Spinal cord (tissue), 10 donors: ENCODE results near the gene TDP1. TPM values are rescaled to one million over a fixed set of nuclear protein-coding genes. Genes with fewer than 3 reads are reported as not detected.

Experiments
- DNase-seq, 6 donors: peaks; one replicate each; pipeline versions ENCODE4 v3.0.0 to v3.0.0-alpha.2; 2013 to 2015; ENCODE audit warnings: low spot score in 6 of 6, low read depth in 4 of 6
- H3K27ac ChIP-seq: one replicate; pipeline ENCODE4 v1.5.1; 2013; ENCODE audit warnings: low read depth, low read length, control low read depth
- H3K27me3 ChIP-seq: one replicate; pipeline ENCODE4 v1.6.1; 2013; ENCODE audit warnings: low read length; ENCODE audit not compliant: control insufficient read depth, insufficient read depth
- H3K36me3 ChIP-seq: one replicate; pipeline ENCODE4 v1.6.1; 2013; ENCODE audit warnings: low read length; ENCODE audit not compliant: control insufficient read depth, insufficient read depth
- H3K4me1 ChIP-seq: one replicate; pipeline ENCODE4 v1.6.1; 2013; ENCODE audit warnings: low read length; ENCODE audit not compliant: control insufficient read depth, insufficient read depth
- H3K4me3 ChIP-seq: one replicate; pipeline ENCODE4 v1.5.1; 2013; ENCODE audit warnings: low read depth, low read length, control low read depth
- H3K9me3 ChIP-seq: one replicate; pipeline ENCODE4 v1.6.1; 2013; ENCODE audit warnings: low read length; ENCODE audit not compliant: control insufficient read depth, insufficient read depth
- WGBS: methylation state at CpG from one replicate; pipeline ENCODE4 v1.1.5; 2013; ENCODE audit warnings: missing lambda C conversion rate; ENCODE audit not compliant: insufficient coverage; 5-methylcytosine and 5-hydroxymethylcytosine counted together
- polyA plus RNA-seq, 2 donors: library from polyadenylated mRNA; unstranded; fragments of 120-200 nt; gene quantifications; one replicate each; pipeline ENCODE4 v1.2.1, GENCODE V29; 2013; ENCODE audit not compliant: insufficient read length in 2 of 2
- total RNA-seq, 2 donors: library from RNA; depleted of rRNA in 1 of 2; stranded (reverse); fragments of 120-200 nt in 1 of 2; fragments of >200 nt in 1 of 2; gene quantifications; one replicate each; pipeline versions ENCODE4 v1.2.3 to v1.2.4, GENCODE V29; 2013 to 2014
- donor health status: healthy.

TDP1 gene
- total and polyA plus RNA-seq, 4 donors, result 16.5 to 24.5 (median 18.1) TPM

- no peak overlapping the region for H3K27ac ChIP-seq
- H3K4me3 ChIP-seq, result no peak overlapping the region
- H3K4me1 ChIP-seq, result peaks cover 24% of the 10 kb centered on the region
- H3K9me3 ChIP-seq, result no peaks in the 10 kb centered on the region
- no peak for DNase-seq
- peaks cover 7% of the 10 kb centered on the region for H3K36me3 ChIP-seq
- no peaks in the 10 kb centered on the region for H3K27me3 ChIP-seq
- 100% methylated on average over 1 of the region's 1 CpG for WGBS
These were observed 1.6 kb downstream of the TDP1 start for GRCh38 chr14:89957376-89957775.

DNA sequence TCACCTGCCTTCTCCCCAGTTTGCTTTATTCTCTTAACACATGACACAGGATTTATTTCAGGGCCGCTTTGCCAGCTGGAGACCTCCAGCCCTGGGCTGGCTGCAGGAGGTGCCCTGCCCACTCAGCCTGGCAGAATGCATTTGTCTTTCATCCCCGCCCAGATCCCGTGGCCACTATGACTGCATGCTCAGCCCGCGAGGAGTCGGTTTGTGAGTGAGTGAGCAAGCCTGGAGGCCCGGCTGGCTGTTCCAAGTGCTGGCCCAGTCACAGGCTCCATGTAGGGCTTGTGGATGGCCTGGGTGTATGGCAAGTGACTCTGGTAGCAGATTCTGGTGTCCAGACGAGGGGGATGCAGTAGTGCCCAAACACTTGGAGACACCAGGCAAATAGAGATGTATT is 2.1 kb downstream of the TDP1 start:
- Histone ChIP-seq H3K27me3 (no peaks in the 10 kb centered on the region), H3K27ac (no peak overlapping the region), H3K9me3 (no peaks in the 10 kb centered on the region), H3K4me3 (no peak overlapping the region), H3K4me1 (peaks cover 24% of the 10 kb centered on the region), H3K36me3 (peaks cover 7% of the 10 kb centered on the region)
- 95% methylated on average over 7 of the region's 8 CpGs for WGBS
- no peak for DNase-seq

DNA sequence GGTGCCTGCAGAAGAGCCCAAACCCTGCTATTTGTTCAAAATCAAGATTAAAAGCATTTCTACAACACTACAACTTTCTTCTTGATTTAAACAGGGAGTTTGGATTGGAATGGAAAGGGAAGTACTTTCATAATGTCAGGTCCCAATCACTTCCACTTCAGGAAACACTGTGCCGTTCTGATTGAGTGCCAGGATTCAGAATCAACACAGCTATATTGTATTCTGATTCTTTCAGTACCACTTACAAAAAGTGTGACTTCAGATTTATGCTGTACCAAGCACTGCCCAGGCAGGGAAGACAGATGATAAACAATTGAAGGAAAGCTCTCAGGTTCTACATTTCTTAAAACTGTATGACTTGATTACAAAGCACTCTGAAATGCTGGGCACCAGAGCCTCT is 3.2 kb downstream of the TDP1 start:
- Histone ChIP-seq H3K4me3 (no peak overlapping the region), H3K9me3 (no peaks in the 10 kb centered on the region), H3K27me3 (no peaks in the 10 kb centered on the region), H3K36me3 (peaks cover 10% of the 10 kb centered on the region), H3K27ac (no peak overlapping the region), H3K4me1 (peaks cover 24% of the 10 kb centered on the region)
- WGBS, result 80% methylated on average over 1 of the region's 1 CpG
- DNase-seq, result no peak

GRCh38 chr14:89959853-89960445 is 4.2 kb downstream of the TDP1 start:
- Histone ChIP-seq H3K27ac (no peak overlapping the region), H3K4me1 (peaks cover 20% of the 10 kb centered on the region), H3K27me3 (no peaks in the 10 kb centered on the region), H3K36me3 (peaks cover 10% of the 10 kb centered on the region), H3K4me3 (no peak overlapping the region), H3K9me3 (no peaks in the 10 kb centered on the region)
- DNase-seq, result no peak
- WGBS, result no CpG with 5 or more reads among the region's 3 CpGs

DNA sequence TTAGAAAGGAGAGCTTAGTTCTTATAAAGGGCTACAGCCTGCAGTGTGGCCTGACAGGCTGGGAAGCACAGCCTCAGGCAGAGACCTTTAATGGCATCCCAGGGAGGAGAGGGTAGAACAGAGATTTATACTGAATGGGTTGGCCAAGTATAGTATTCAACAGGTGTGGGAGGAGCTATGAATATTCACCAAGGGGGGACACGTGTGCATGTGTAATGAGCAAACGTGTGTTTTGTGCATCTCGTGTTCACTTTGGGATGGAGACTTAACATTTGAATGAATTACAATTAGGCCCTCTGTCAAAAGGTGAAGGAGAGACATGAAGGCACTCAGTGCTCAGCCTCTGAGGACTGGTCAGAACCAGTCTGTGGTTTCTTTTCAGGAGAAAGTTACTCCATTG is 5.2 kb downstream of the TDP1 start:
- peaks cover 10% of the 10 kb centered on the region for H3K36me3 ChIP-seq
- H3K4me1 ChIP-seq, result peaks cover 20% of the 10 kb centered on the region
- H3K4me3 ChIP-seq, result no peak overlapping the region
- H3K27ac ChIP-seq, result no peak overlapping the region
- no peak for DNase-seq
- H3K9me3 ChIP-seq, result no peaks in the 10 kb centered on the region
- 47% methylated on average over 3 of the region's 3 CpGs for WGBS
- no peaks in the 10 kb centered on the region for H3K27me3 ChIP-seq

DNA sequence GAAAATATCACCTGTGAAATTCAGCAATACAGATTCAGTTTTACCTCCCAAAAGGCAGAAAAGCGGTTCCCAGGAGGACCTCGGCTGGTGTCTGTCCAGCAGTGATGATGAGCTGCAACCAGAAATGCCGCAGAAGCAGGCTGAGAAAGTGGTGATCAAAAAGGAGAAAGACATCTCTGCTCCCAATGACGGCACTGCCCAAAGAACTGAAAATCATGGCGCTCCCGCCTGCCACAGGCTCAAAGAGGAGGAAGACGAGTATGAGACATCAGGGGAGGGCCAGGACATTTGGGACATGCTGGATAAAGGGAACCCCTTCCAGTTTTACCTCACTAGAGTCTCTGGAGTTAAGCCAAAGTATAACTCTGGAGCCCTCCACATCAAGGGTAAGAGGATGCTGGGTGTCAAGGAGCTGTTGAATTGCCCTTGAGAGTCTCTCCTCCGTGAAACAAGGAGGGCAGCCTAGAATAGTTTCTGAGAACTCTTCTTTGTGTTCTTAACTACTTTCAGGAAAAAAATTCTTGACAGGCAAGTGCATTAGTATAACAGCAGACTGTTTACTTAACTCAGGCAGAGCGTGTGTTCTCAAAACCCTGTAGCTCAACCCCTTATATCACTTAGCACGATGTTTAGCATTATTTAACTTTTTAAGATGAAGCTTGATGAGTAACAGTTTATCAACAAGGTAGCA is 7.7 kb downstream of the TDP1 start:
- Histone ChIP-seq H3K4me3 (no peak overlapping the region), H3K27me3 (no peaks in the 10 kb centered on the region), H3K4me1 (no peaks in the 10 kb centered on the region), H3K36me3 (peaks cover 6% of the 10 kb centered on the region), H3K9me3 (no peaks in the 10 kb centered on the region), H3K27ac (no peak overlapping the region)
- WGBS, result 95% methylated on average over 7 of the region's 10 CpGs
- DNase-seq, result no peak

DNA sequence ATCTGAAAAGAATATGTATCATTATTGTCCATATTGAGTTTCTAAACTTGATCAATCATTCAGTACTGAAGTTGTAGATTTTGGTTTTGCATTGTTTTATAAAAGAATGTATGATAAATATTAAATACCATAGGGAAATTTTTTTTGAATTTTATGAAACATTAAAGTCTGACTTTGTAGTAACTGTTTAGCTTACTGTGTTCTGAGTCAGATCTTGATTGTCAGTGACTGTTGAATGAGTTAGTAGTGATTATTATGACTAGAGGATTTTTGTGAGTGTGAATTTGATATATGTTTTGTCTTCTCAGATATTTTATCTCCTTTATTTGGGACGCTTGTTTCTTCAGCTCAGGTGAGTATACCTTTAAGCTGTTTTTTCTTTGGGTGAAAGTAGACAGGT is 10.1 kb downstream of the TDP1 start:
- H3K9me3 ChIP-seq, result no peaks in the 10 kb centered on the region
- no peak for DNase-seq
- no peaks in the 10 kb centered on the region for H3K4me1 ChIP-seq
- no peak overlapping the region for H3K4me3 ChIP-seq
- no peaks in the 10 kb centered on the region for H3K27me3 ChIP-seq
- no CpG with 5 or more reads among the region's 1 CpG for WGBS
- H3K27ac ChIP-seq, result no peak overlapping the region
- H3K36me3 ChIP-seq, result peaks cover 8% of the 10 kb centered on the region

GRCh38 chr14:89973234-89973823 is 17.6 kb downstream of the TDP1 start:
- 81% methylated on average over 4 of the region's 7 CpGs for WGBS
- Histone ChIP-seq H3K9me3 (no peaks in the 10 kb centered on the region), H3K4me1 (peaks cover 4% of the 10 kb centered on the region), H3K4me3 (no peak overlapping the region), H3K27ac (no peak overlapping the region), H3K36me3 (peaks cover 32% of the 10 kb centered on the region), H3K27me3 (no peaks in the 10 kb centered on the region)
- DNase-seq, result peak in 5 of 6 donors; percentile 40 to 95 (median 74)

DNA sequence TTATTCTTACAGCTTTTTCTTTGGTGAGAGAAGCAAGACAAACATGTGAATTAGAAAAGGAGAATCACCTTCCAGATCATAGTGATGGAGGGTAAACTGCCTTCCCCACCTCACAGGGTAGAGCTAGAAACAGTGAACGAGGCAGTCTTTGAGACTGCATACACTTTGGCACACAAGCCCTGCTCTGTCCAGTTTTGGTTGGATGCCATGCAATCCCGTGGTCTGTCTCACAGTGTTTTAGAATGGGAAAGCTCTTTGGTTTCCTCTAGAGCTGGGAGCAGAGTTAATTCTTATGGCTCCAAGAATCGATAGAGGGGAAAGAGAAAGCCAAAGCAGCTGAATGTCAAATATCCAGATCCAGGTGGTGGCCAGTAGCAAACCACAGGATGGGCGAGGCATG is 21.9 kb downstream of the TDP1 start:
- Histone ChIP-seq H3K36me3 (peaks cover 31% of the 10 kb centered on the region), H3K27ac (no peak overlapping the region), H3K4me1 (peaks cover 4% of the 10 kb centered on the region), H3K9me3 (no peaks in the 10 kb centered on the region), H3K27me3 (no peaks in the 10 kb centered on the region), H3K4me3 (no peak overlapping the region)
- peak in 2 of 6 donors; percentile 17 to 57 for DNase-seq
- WGBS, result 67% methylated on average over 4 of the region's 4 CpGs

DNA sequence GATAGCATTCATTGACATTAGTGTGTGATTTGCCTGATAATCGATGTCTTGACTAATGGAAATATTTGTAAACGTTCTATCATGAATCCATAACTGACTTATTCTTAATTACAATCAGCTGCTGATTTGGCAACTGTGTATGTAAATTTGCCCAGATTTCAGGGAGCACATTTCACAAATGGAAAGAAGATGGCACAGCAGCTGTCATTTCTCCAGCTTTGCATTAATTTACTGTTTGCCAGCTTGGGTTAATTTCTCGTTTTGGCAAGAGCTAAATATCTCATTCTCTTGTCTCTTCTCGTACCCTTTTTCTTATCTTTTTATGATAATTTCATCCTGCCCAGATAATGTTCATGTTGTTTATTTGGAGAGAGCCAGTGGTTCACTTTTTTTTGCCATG is 22.9 kb downstream of the TDP1 start:
- WGBS, result no CpG with 5 or more reads among the region's 4 CpGs
- H3K36me3 ChIP-seq, result peaks cover 30% of the 10 kb centered on the region
- no peaks in the 10 kb centered on the region for H3K9me3 ChIP-seq
- H3K4me1 ChIP-seq, result peaks cover 4% of the 10 kb centered on the region
- H3K4me3 ChIP-seq, result no peak overlapping the region
- no peak overlapping the region for H3K27ac ChIP-seq
- no peaks in the 10 kb centered on the region for H3K27me3 ChIP-seq
- peak in 2 of 6 donors; percentile 48 to 77 for DNase-seq
